ENCODE results near the gene RSPO4.

The RSPO4 gene

GRCh38 chr20:1020614-1021013, 18.5 kb upstream of the RSPO4 start:
- no peak overlapping the region for H4K91ac ChIP-seq (ENCODE audit: low read length)
- H2AFZ ChIP-seq (ENCODE audit: low read depth, low read length): no peak overlapping the region
- no peak overlapping the region for H3K4me2 ChIP-seq (ENCODE audit: low read length, poor library complexity, severe bottlenecking)

GRCh38 chr20:1019344-1019743, 17.2 kb upstream of the RSPO4 start:
- no peaks in the 10 kb centered on the region for H3K9me3 ChIP-seq (ENCODE audit: control insufficient read depth, low read length)
- H2BK120ac ChIP-seq (ENCODE audit: low read depth, low read length): no peak overlapping the region
- H2BK5ac ChIP-seq (ENCODE audit: low read depth, low read length, poor library complexity, severe bottlenecking): no peak overlapping the region
- H3K23ac ChIP-seq (ENCODE audit: low read length in 2 of 2): no peak overlapping the region
- H2BK15ac ChIP-seq (ENCODE audit: low read depth, poor library complexity, severe bottlenecking): no peak overlapping the region
- H4K91ac ChIP-seq (ENCODE audit: low read length): no peak overlapping the region
- no peak overlapping the region for H3K4ac ChIP-seq (ENCODE audit: low read depth in 1 of 2, low read length in 2 of 2)
- H2AK5ac ChIP-seq (ENCODE audit: low read length, severe bottlenecking): no peak overlapping the region
- H3K79me1 ChIP-seq (replicated peaks; ENCODE audit: low read length, poor library complexity, severe bottlenecking): no peaks in the 10 kb centered on the region
- WGBS: 49% methylated on average over 2 of the region's 2 CpGs
- H3K27me3 ChIP-seq (ENCODE audit: control insufficient read depth in 1 of 2, insufficient read depth in 1 of 2, low read length in 2 of 2): peaks cover 5 to 6% of the 10 kb centered on the region in 2 experiments
- no peak for DNase-seq
- H2AFZ ChIP-seq (ENCODE audit: low read depth, low read length): no peak overlapping the region
- H3K14ac ChIP-seq (ENCODE audit: low read length in 2 of 2): no peak overlapping the region
- no peak overlapping the region for H3K4me2 ChIP-seq (ENCODE audit: low read length, poor library complexity, severe bottlenecking)
- no peak overlapping the region for H2BK12ac ChIP-seq (ENCODE audit: low read length in 2 of 2)
- H3K4me1 ChIP-seq (ENCODE audit: control insufficient read depth, insufficient read depth, low read depth, low read length): no peaks in the 10 kb centered on the region
- H3K9ac ChIP-seq (ENCODE audit: low read length): no peak overlapping the region
- no peak overlapping the region for H3K4me3 ChIP-seq (ENCODE audit: insufficient read depth in 1 of 2, low read depth in 1 of 2, low read length in 2 of 2)
- no peak overlapping the region for H3K18ac ChIP-seq (ENCODE audit: low read depth in 1 of 2, low read length in 2 of 2)
- no peaks in the 10 kb centered on the region for H3K36me3 ChIP-seq (ENCODE audit: control insufficient read depth in 1 of 2, insufficient read depth in 2 of 2, low read depth in 1 of 2, low read length in 2 of 2)
- H3K27ac ChIP-seq (ENCODE audit: low read length, poor library complexity, severe bottlenecking): no peak overlapping the region
- no peak overlapping the region for H4K8ac ChIP-seq (ENCODE audit: low read length)

More at GRCh38 chr20:1020614-1021013, 18.5 kb upstream of the RSPO4 start:
- no peak overlapping the region for H2BK120ac ChIP-seq (ENCODE audit: low read depth, low read length)
- H3K4me3 ChIP-seq (ENCODE audit: insufficient read depth in 1 of 2, low read depth in 1 of 2, low read length in 2 of 2): no peak overlapping the region
- H3K9ac ChIP-seq (ENCODE audit: low read length): no peak overlapping the region
- no peak overlapping the region for H4K8ac ChIP-seq (ENCODE audit: low read length)
- H2BK12ac ChIP-seq (ENCODE audit: low read length in 2 of 2): no peak overlapping the region
- no peak overlapping the region for H2AK5ac ChIP-seq (ENCODE audit: low read length, severe bottlenecking)
- no peaks in the 10 kb centered on the region for H3K4me1 ChIP-seq (ENCODE audit: control insufficient read depth, insufficient read depth, low read depth, low read length)
- H3K14ac ChIP-seq (ENCODE audit: low read length in 2 of 2): no peak overlapping the region
- 96% methylated on average over 5 of the region's 5 CpGs for WGBS
- no peak overlapping the region for H3K27ac ChIP-seq (ENCODE audit: low read length, poor library complexity, severe bottlenecking)
- no peaks in the 10 kb centered on the region for H3K36me3 ChIP-seq (ENCODE audit: control insufficient read depth in 1 of 2, insufficient read depth in 2 of 2, low read depth in 1 of 2, low read length in 2 of 2)
- H3K18ac ChIP-seq (ENCODE audit: low read depth in 1 of 2, low read length in 2 of 2): no peak overlapping the region
- H3K79me1 ChIP-seq (replicated peaks; ENCODE audit: low read length, poor library complexity, severe bottlenecking): no peaks in the 10 kb centered on the region
- no peak overlapping the region for H3K4ac ChIP-seq (ENCODE audit: low read depth in 1 of 2, low read length in 2 of 2)
- no peak overlapping the region for H2BK15ac ChIP-seq (ENCODE audit: low read depth, poor library complexity, severe bottlenecking)
- no peak overlapping the region for H3K23ac ChIP-seq (ENCODE audit: low read length in 2 of 2)
- DNase-seq: no peak
- peaks cover 5 to 6% of the 10 kb centered on the region in 2 experiments for H3K27me3 ChIP-seq (ENCODE audit: control insufficient read depth in 1 of 2, insufficient read depth in 1 of 2, low read length in 2 of 2)
- H2BK5ac ChIP-seq (ENCODE audit: low read depth, low read length, poor library complexity, severe bottlenecking): no peak overlapping the region
- H3K9me3 ChIP-seq (ENCODE audit: control insufficient read depth, low read length): no peaks in the 10 kb centered on the region

GRCh38 chr20:1017677-1018076, 15.6 kb upstream of the RSPO4 start:
- DNase-seq: no peak
- H2AFZ ChIP-seq (ENCODE audit: low read depth, low read length): no peak overlapping the region
- H3K36me3 ChIP-seq (ENCODE audit: control insufficient read depth in 1 of 2, insufficient read depth in 2 of 2, low read depth in 1 of 2, low read length in 2 of 2): no peaks in the 10 kb centered on the region
- H3K79me1 ChIP-seq (replicated peaks; ENCODE audit: low read length, poor library complexity, severe bottlenecking): no peaks in the 10 kb centered on the region
- H3K27me3 ChIP-seq (ENCODE audit: control insufficient read depth in 1 of 2, insufficient read depth in 1 of 2, low read length in 2 of 2): peaks cover 5 to 7% of the 10 kb centered on the region in 2 experiments
- H2BK15ac ChIP-seq (ENCODE audit: low read depth, poor library complexity, severe bottlenecking): no peak overlapping the region
- H3K4me1 ChIP-seq (ENCODE audit: control insufficient read depth, insufficient read depth, low read depth, low read length): no peaks in the 10 kb centered on the region
- H4K8ac ChIP-seq (ENCODE audit: low read length): no peak overlapping the region
- no peak overlapping the region for H3K9ac ChIP-seq (ENCODE audit: low read length)
- H2BK5ac ChIP-seq (ENCODE audit: low read depth, low read length, poor library complexity, severe bottlenecking): no peak overlapping the region
- H2AK5ac ChIP-seq (ENCODE audit: low read length, severe bottlenecking): no peak overlapping the region
- H2BK12ac ChIP-seq (ENCODE audit: low read length in 2 of 2): no peak overlapping the region
- no peak overlapping the region for H3K4me2 ChIP-seq (ENCODE audit: low read length, poor library complexity, severe bottlenecking)
- no peak overlapping the region for H3K4me3 ChIP-seq (ENCODE audit: insufficient read depth in 1 of 2, low read depth in 1 of 2, low read length in 2 of 2)
- no peak overlapping the region for H2BK120ac ChIP-seq (ENCODE audit: low read depth, low read length)
- H4K91ac ChIP-seq (ENCODE audit: low read length): no peak overlapping the region
- no peak overlapping the region for H3K23ac ChIP-seq (ENCODE audit: low read length in 2 of 2)
- H3K4ac ChIP-seq (ENCODE audit: low read depth in 1 of 2, low read length in 2 of 2): no peak overlapping the region
- no peaks in the 10 kb centered on the region for H3K9me3 ChIP-seq (ENCODE audit: control insufficient read depth, low read length)
- no peak overlapping the region for H3K27ac ChIP-seq (ENCODE audit: low read length, poor library complexity, severe bottlenecking)
- H3K14ac ChIP-seq (ENCODE audit: low read length in 2 of 2): no peak overlapping the region
- WGBS: 86% methylated on average over 2 of the region's 5 CpGs
- no peak overlapping the region for H3K18ac ChIP-seq (ENCODE audit: low read depth in 1 of 2, low read length in 2 of 2)

GRCh38 chr20:1015181-1015580, 13.1 kb upstream of the RSPO4 start:
- Histone ChIP-seq H3K79me1 (replicated peaks; ENCODE audit: low read length, poor library complexity, severe bottlenecking) (no peaks in the 10 kb centered on the region), H4K8ac (ENCODE audit: low read length) (no peak overlapping the region), H3K4me2 (ENCODE audit: low read length, poor library complexity, severe bottlenecking) (no peak overlapping the region), H3K27ac (ENCODE audit: low read length, poor library complexity, severe bottlenecking) (no peak overlapping the region), H2AK5ac (ENCODE audit: low read length, severe bottlenecking) (no peak overlapping the region), H3K4ac (ENCODE audit: low read depth in 1 of 2, low read length in 2 of 2) (no peak overlapping the region), H2BK12ac (ENCODE audit: low read length in 2 of 2) (no peak overlapping the region), H3K9me3 (ENCODE audit: control insufficient read depth, low read length) (no peaks in the 10 kb centered on the region), H2AFZ (ENCODE audit: low read depth, low read length) (no peak overlapping the region), H3K4me1 (ENCODE audit: control insufficient read depth, insufficient read depth, low read depth, low read length) (no peaks in the 10 kb centered on the region), H3K4me3 (ENCODE audit: insufficient read depth in 1 of 2, low read depth in 1 of 2, low read length in 2 of 2) (no peak overlapping the region), H3K14ac (ENCODE audit: low read length in 2 of 2) (no peak overlapping the region), H3K36me3 (ENCODE audit: control insufficient read depth in 1 of 2, insufficient read depth in 2 of 2, low read depth in 1 of 2, low read length in 2 of 2) (no peaks in the 10 kb centered on the region), H3K9ac (ENCODE audit: low read length) (no peak overlapping the region), H2BK5ac (ENCODE audit: low read depth, low read length, poor library complexity, severe bottlenecking) (no peak overlapping the region), H2BK120ac (ENCODE audit: low read depth, low read length) (no peak overlapping the region), H3K27me3 (ENCODE audit: control insufficient read depth in 1 of 2, insufficient read depth in 1 of 2, low read length in 2 of 2) (peaks cover 11 to 14% of the 10 kb centered on the region in 2 experiments), H3K18ac (ENCODE audit: low read depth in 1 of 2, low read length in 2 of 2) (no peak overlapping the region), H2BK15ac (ENCODE audit: low read depth, poor library complexity, severe bottlenecking) (no peak overlapping the region), H4K91ac (ENCODE audit: low read length) (no peak overlapping the region), H3K23ac (ENCODE audit: low read length in 2 of 2) (no peak overlapping the region)
- WGBS: 79% methylated on average over 1 of the region's 1 CpG
- no peak for DNase-seq

Measured in mesenchymal stem cell (in vitro differentiated cells and primary cell).